ENCODE results near the gene RHCG. TPM values are rescaled to one million over a fixed set of nuclear protein-coding genes. Genes with fewer than 3 reads are reported as not detected.
A peak's percentile ranks its signal among the peaks of the same experiment; 100 is the strongest.
"Not testable (repeated sequence)": the region's sequence is repeated elsewhere in the genome, so short reads cannot be mapped to it uniquely, and the experiment has no call there.

The RHCG gene
- total and polyA plus RNA-seq, 4 donors, result 0.08 to 0.19 (median 0.15) TPM

DNA sequence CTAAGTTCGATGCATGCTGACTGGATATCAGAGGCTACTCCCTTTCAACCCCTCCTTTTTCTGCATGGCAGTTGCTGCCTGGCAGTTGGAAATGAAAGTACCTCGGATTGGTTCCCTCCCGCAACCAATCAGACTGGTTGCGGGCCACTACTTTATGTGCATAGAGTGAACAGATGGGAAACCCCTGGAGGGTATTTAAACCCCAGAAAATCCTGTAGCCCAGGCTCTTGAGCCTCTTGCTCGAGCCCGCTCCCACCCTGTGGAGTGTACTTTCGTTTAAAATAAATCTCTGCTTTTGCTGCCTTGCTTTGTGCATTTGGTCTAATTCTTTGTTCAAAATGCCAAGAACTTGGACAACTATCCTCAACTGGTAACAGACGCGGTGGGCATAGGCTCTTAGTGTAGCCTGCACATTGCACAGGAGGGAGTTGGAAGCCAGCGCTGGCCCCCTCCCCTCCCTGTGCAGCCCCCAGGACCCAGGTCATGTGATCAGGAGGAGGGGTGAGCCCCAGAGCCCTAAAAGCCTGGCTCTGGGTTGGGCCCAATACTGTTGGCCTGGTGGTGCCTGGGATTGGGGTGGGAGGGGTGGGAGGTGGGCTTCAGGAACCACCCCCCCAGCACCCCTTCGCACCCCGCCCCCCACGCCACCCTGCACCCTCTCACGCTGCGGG is 26.8 kb downstream of the RHCG start (continued):
- no peak for TF ChIP-seq MAX (IDR thresholded peaks at IDR 0.05)
- TF ChIP-seq YY1 (IDR thresholded peaks at IDR 0.05), result no peak
- no peak for TF ChIP-seq RXRA (IDR thresholded peaks at IDR 0.05)
- no peak for TF ChIP-seq JUND (IDR thresholded peaks at IDR 0.05)
- TF ChIP-seq RAD21 (IDR thresholded peaks at IDR 0.05), result no peak
- TF ChIP-seq FOXA2 (IDR thresholded peaks at IDR 0.05), result no peak

- not testable (repeated sequence) for H3K4me3 ChIP-seq (ENCODE audit: low read depth in 1 of 3, low read length in 3 of 3); H3K9me3 ChIP-seq (ENCODE audit: control insufficient read depth in 4 of 4, low read length in 3 of 4); H3K9ac ChIP-seq (ENCODE audit: low read depth in 1 of 2, low read length in 2 of 2); H3K27me3 ChIP-seq (ENCODE audit: control insufficient read depth in 4 of 4, insufficient read depth in 4 of 4, low read length in 3 of 4); H3K27ac ChIP-seq (ENCODE audit: low read depth in 1 of 2, low read length in 2 of 2); H3K36me3 ChIP-seq (ENCODE audit: control insufficient read depth in 4 of 4, insufficient read depth in 3 of 4, low read depth in 1 of 4, low read length in 3 of 4); DNase-seq (ENCODE audit: low spot score)
- peaks cover 0 to 21% (median 14%) of the 10 kb centered on the region in 4 donors for H3K4me1 ChIP-seq (ENCODE audit: control insufficient read depth in 4 of 4, insufficient read depth in 4 of 4, low read length in 3 of 4)
- WGBS, result 31% methylated on average over 1 of the region's 1 CpG
Observed at GRCh38 chr15:89468813-89469212, 27.6 kb downstream of the RHCG start.

GRCh38 chr15:89463113-89463512 is 33.3 kb downstream of the RHCG start:
- DNase-seq (ENCODE audit: low spot score), result no peak
- H3K27me3 ChIP-seq (ENCODE audit: control insufficient read depth in 4 of 4, insufficient read depth in 4 of 4, low read length in 3 of 4), result no peaks in the 10 kb centered on the region
- H3K4me1 ChIP-seq (ENCODE audit: control insufficient read depth in 4 of 4, insufficient read depth in 4 of 4, low read length in 3 of 4), result peaks cover 16 to 67% (median 52%) of the 10 kb centered on the region in 4 donors
- H3K27ac ChIP-seq (ENCODE audit: low read depth in 1 of 2, low read length in 2 of 2), result peak overlapping the region; percentile 14 to 65
- no peaks in the 10 kb centered on the region for H3K36me3 ChIP-seq (ENCODE audit: control insufficient read depth in 4 of 4, insufficient read depth in 3 of 4, low read depth in 1 of 4, low read length in 3 of 4)
- H3K9ac ChIP-seq (ENCODE audit: low read depth in 1 of 2, low read length in 2 of 2), result peak overlapping the region in 1 of 2 donors; percentile 71
- no peaks in the 10 kb centered on the region for H3K9me3 ChIP-seq (ENCODE audit: control insufficient read depth in 4 of 4, low read length in 3 of 4)
- TF ChIP-seq FOXA2 (IDR thresholded peaks at IDR 0.05) (no peak), EGR1 (IDR thresholded peaks at IDR 0.05; ENCODE audit: low read depth in 2 of 2) (no peak), MAX (IDR thresholded peaks at IDR 0.05) (no peak), FOXA1 (IDR thresholded peaks at IDR 0.05) (no peak), CTCF (IDR thresholded peaks at IDR 0.05; ENCODE audit: low read depth, low read length, missing input control) (no peak), RXRA (IDR thresholded peaks at IDR 0.05) (no peak), RAD21 (IDR thresholded peaks at IDR 0.05) (no peak), NR2F2 (IDR thresholded peaks at IDR 0.05) (no peak), HNF4A (conservative IDR thresholded peaks at IDR 0.05) (no peak), HNF4G (IDR thresholded peaks at IDR 0.05) (no peak), JUND (IDR thresholded peaks at IDR 0.05) (no peak), YY1 (IDR thresholded peaks at IDR 0.05) (no peak), TAF1 (conservative IDR thresholded peaks at IDR 0.05) (no peak), REST (IDR thresholded peaks at IDR 0.05) (no peak), GABPA (IDR thresholded peaks at IDR 0.05 in 1 of 2, conservative IDR thresholded peaks at IDR 0.05 in 1 of 2) (no peak), SP1 (IDR thresholded peaks at IDR 0.05) (no peak)
- TF ChIP-seq, protein P1, sequence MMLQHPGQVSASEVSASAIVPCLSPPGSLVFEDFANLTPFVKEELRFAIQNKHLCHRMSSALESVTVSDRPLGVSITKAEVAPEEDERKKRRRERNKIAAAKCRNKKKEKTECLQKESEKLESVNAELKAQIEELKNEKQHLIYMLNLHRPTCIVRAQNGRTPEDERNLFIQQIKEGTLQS (IDR thresholded peaks at IDR 0.05), result no peak
- TF ChIP-seq, protein P2, sequence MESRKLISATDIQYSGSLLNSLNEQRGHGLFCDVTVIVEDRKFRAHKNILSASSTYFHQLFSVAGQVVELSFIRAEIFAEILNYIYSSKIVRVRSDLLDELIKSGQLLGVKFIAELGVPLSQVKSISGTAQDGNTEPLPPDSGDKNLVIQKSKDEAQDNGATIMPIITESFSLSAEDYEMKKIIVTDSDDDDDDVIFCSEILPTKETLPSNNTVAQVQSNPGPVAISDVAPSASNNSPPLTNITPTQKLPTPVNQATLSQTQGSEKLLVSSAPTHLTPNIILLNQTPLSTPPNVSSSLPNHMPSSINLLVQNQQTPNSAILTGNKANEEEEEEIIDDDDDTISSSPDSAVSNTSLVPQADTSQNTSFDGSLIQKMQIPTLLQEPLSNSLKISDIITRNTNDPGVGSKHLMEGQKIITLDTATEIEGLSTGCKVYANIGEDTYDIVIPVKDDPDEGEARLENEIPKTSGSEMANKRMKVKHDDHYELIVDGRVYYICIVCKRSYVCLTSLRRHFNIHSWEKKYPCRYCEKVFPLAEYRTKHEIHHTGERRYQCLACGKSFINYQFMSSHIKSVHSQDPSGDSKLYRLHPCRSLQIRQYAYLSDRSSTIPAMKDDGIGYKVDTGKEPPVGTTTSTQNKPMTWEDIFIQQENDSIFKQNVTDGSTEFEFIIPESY (IDR thresholded peaks at IDR 0.05), result no peak
- peak overlapping the region; percentile 50 to 62 (median 51) for H3K4me3 ChIP-seq (ENCODE audit: low read depth in 1 of 3, low read length in 3 of 3)
- 60% methylated on average over 8 of the region's 8 CpGs for WGBS
